MM.1S (cell line): ENCODE data around the gene BLM.

ENCODE experiments used
- DNase-seq: peaks from one replicate; pipeline ENCODE4 v3.0.0-alpha.2; 2015
- H2AFZ ChIP-seq: fragments of 300-600 bp; sonication (generic); 2 replicates; pipeline ENCODE4 v1.6.0; 2016; ENCODE audit warnings: antibody characterized with exemption, low read length
- H3F3A ChIP-seq: fragments of 300-600 bp; sonication (generic); 2 replicates; pipeline ENCODE4 v1.6.1; 2016; ENCODE audit warnings: mild to moderate bottlenecking, antibody characterized with exemption, low read length, moderate library complexity, mixed read lengths; ENCODE audit not compliant: insufficient read depth
- H3K27ac ChIP-seq: fragments of 300-600 bp; sonication (generic); 2 replicates; pipeline ENCODE4 v1.5.1; 2016; ENCODE audit warnings: mild to moderate bottlenecking, low read length
- H3K27me3 ChIP-seq: fragments of 300-600 bp; sonication (generic); replicated peaks from 2 replicates; pipeline ENCODE4 v1.6.0; 2016; ENCODE audit warnings: low read length; ENCODE audit not compliant: insufficient read depth
- H3K36me3 ChIP-seq: fragments of 300-600 bp; sonication (generic); replicated peaks from 2 replicates; pipeline ENCODE4 v1.6.1; 2016; ENCODE audit warnings: mild to moderate bottlenecking, low read length, mixed read lengths; ENCODE audit not compliant: insufficient read depth
- H3K4me1 ChIP-seq: fragments of 300-600 bp; sonication (generic); 2 replicates; pipeline ENCODE4 v1.6.1; 2016; ENCODE audit warnings: low read length, mixed read lengths
- H3K4me2 ChIP-seq: fragments of 300-600 bp; sonication (generic); 2 replicates; pipeline ENCODE4 v1.6.0; 2016; ENCODE audit warnings: low read depth, low read length
- H3K4me3 ChIP-seq: fragments of 300-600 bp; sonication (generic); 2 replicates; pipeline ENCODE4 v1.5.1; 2016; ENCODE audit warnings: low read length, mixed read lengths
- H3K79me2 ChIP-seq: fragments of 300-600 bp; sonication (generic); 2 replicates; pipeline ENCODE4 v1.6.1; 2016; ENCODE audit warnings: mixed run types, low read length, mixed read lengths
- H3K9ac ChIP-seq: fragments of 300-600 bp; sonication (generic); 2 replicates; pipeline ENCODE4 v1.6.1; 2016; ENCODE audit warnings: low read length, mixed read lengths
- H3K9me2 ChIP-seq: fragments of 300-600 bp; sonication (generic); replicated peaks from 2 replicates; pipeline ENCODE4 v1.6.1; 2016; ENCODE audit warnings: mild to moderate bottlenecking, low read length, mixed read lengths; ENCODE audit not compliant: insufficient read depth
- H3K9me3 ChIP-seq: fragments of 300-600 bp; sonication (generic); replicated peaks from 2 replicates; pipeline ENCODE4 v1.6.1; 2016; ENCODE audit warnings: mild to moderate bottlenecking, low read length, mixed read lengths; ENCODE audit not compliant: insufficient read depth
- H4K20me1 ChIP-seq: fragments of 300-600 bp; sonication (generic); 2 replicates; pipeline ENCODE4 v1.6.1; 2016; ENCODE audit warnings: mild to moderate bottlenecking, low read length, moderate library complexity, mixed read lengths; ENCODE audit not compliant: insufficient read depth
- EZH2 ChIP-seq: fragments of 300-600 bp; sonication (generic); optimal IDR thresholded peaks from 2 replicates; pipeline ENCODE3; 2017; ENCODE audit warnings: low read depth, mild to moderate bottlenecking, antibody characterized with exemption, low read length, mixed read lengths
- EZH2phosphoT487 ChIP-seq: fragments of 300-600 bp; sonication (generic); IDR thresholded peaks from 2 replicates; pipeline ENCODE4 v1.6.1; 2018; ENCODE audit warnings: antibody characterized with exemption, low read length
- TF ChIP-seq, protein P1 (sequence below): fragments of 300-600 bp; sonication (generic); IDR thresholded peaks from 2 replicates; pipeline ENCODE4 v1.5.1; 2016; ENCODE audit warnings: antibody characterized with exemption, low read length, mixed read lengths

The BLM gene

DNA sequence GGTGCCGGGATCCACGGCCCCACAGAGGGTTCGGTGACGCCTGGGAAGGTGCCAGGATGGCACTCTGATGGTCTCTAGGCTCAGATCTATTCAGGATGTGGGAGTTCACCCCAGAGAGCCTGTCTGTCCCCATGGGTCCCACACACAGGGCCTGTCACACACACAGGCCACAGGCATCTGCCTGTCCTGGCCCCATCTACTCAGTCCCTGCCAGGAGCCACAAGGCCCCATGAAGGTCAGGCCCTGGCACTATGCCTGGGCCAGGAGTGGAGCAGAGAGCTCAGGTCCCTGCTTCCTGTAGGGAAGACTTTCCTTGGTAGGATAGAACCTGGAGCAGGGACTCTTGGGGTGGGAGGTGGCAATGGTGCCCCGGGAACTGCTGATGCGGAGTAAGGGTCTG lies 102.2 kb downstream of the BLM start:
- no peak overlapping the region for H2AFZ ChIP-seq
- H3K27ac ChIP-seq, result no peak overlapping the region
- H3K9me3 ChIP-seq, result no peaks in the 10 kb centered on the region
- H4K20me1 ChIP-seq, result no peaks in the 10 kb centered on the region
- no peak overlapping the region for H3K9ac ChIP-seq
- TF ChIP-seq, protein P1, sequence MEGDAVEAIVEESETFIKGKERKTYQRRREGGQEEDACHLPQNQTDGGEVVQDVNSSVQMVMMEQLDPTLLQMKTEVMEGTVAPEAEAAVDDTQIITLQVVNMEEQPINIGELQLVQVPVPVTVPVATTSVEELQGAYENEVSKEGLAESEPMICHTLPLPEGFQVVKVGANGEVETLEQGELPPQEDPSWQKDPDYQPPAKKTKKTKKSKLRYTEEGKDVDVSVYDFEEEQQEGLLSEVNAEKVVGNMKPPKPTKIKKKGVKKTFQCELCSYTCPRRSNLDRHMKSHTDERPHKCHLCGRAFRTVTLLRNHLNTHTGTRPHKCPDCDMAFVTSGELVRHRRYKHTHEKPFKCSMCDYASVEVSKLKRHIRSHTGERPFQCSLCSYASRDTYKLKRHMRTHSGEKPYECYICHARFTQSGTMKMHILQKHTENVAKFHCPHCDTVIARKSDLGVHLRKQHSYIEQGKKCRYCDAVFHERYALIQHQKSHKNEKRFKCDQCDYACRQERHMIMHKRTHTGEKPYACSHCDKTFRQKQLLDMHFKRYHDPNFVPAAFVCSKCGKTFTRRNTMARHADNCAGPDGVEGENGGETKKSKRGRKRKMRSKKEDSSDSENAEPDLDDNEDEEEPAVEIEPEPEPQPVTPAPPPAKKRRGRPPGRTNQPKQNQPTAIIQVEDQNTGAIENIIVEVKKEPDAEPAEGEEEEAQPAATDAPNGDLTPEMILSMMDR, result no peak
- TF ChIP-seq EZH2 (no peak), EZH2phosphoT487 (no peak)
- no peaks in the 10 kb centered on the region for H3K9me2 ChIP-seq
- H3K36me3 ChIP-seq, result no peaks in the 10 kb centered on the region; the same call in 1 of the 2 replicates
- H3K4me2 ChIP-seq, result no peak overlapping the region
- DNase-seq, result no peak
- no peaks in the 10 kb centered on the region for H3K27me3 ChIP-seq
- H3F3A ChIP-seq, result no peaks in the 10 kb centered on the region
- H3K4me3 ChIP-seq, result no peak overlapping the region
- H3K4me1 ChIP-seq, result no peaks in the 10 kb centered on the region
- no peaks in the 10 kb centered on the region for H3K79me2 ChIP-seq

DNA sequence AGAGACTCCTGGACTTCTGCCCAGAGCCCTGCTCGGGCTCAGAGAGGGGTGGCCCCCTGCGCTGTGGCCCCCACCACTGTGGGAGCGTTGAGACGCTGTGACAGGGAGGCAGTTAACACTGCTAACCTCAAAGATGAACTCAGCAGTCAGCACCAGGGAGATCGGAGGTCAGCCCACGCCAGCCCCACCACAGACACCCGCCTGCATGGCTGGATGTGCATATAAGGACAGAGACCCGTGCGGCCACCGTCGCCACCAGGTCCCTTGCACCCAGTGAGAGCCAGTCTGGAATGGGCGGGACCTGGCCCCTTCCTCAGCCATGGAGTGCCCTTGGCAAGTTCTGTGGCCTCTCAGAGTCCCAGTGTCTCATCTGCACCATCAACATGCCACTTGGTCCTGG lies 102.7 kb downstream of the BLM start:
- no peaks in the 10 kb centered on the region; the same call in 1 of the 2 replicates for H3K36me3 ChIP-seq

DNA sequence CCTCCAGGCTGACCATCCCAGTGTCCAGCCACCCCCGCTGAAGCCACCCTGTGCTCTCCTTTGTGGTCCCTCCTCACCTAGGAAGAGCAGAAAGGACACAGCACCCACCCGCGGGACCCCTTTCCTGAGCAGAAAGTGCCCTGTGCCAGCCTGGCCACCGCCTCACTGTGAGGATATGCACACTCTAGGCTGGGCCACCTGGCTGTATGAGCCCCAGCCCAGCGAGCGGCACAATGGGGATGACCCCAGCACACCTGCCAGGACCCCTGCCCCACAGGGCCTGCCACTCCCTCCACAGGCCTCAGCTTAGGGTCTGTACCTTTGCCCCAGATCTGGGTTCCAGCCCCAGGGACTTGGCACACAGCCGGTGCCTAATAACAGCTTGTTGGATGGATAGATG lies 103.3 kb downstream of the BLM start:
- Histone ChIP-seq H3K4me3 (no peak overlapping the region), H3K79me2 (no peaks in the 10 kb centered on the region), H3K36me3 (no peaks in the 10 kb centered on the region; the same call in 1 of the 2 replicates), H3K4me2 (no peak overlapping the region), H3K9me3 (no peaks in the 10 kb centered on the region), H3K27ac (no peak overlapping the region), H4K20me1 (no peaks in the 10 kb centered on the region), H3F3A (no peaks in the 10 kb centered on the region), H2AFZ (no peak overlapping the region), H3K27me3 (no peaks in the 10 kb centered on the region), H3K4me1 (no peaks in the 10 kb centered on the region), H3K9ac (no peak overlapping the region), H3K9me2 (no peaks in the 10 kb centered on the region)
- no peak for TF ChIP-seq EZH2phosphoT487
- TF ChIP-seq, protein P1, result no peak
- no peak for TF ChIP-seq EZH2
- no peak for DNase-seq

More for the DNA sequence above, 102.7 kb downstream of the BLM start:
- Histone ChIP-seq H2AFZ (no peak overlapping the region), H3K9me3 (no peaks in the 10 kb centered on the region), H3K79me2 (no peaks in the 10 kb centered on the region), H3K4me1 (no peaks in the 10 kb centered on the region), H4K20me1 (no peaks in the 10 kb centered on the region), H3K4me3 (no peak overlapping the region), H3K27ac (no peak overlapping the region), H3F3A (no peaks in the 10 kb centered on the region), H3K4me2 (no peak overlapping the region), H3K9me2 (no peaks in the 10 kb centered on the region), H3K9ac (no peak overlapping the region), H3K27me3 (no peaks in the 10 kb centered on the region)
- DNase-seq, result no peak
- TF ChIP-seq EZH2 (no peak), EZH2phosphoT487 (no peak)
- TF ChIP-seq, protein P1, result no peak
